ENCODE measurements around the gene ZNF543. TPM values are rescaled to one million over a fixed set of nuclear protein-coding genes. Genes with fewer than 3 reads are reported as not detected.

The ZNF543 gene
- polyA plus RNA-seq, 1 experiment = 1.7 TPM

DNA sequence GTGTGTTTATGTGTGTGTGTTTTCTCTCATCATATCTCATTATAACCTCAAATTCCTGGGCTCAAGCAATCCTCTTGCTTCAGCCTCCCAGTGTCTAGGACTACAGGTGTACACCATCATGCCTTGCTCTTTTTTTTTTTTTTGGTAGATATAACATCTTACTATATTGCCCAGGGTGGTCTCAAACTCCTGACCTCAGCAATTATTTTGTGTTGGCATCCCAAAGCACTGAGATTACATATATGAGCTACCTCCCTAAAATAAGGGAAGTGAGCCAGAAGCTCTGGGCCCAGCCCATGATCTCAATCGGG, 448 bp upstream of the ZNF543 start:
- Histone ChIP-seq H3K27me3 (ENCODE audit: control insufficient read depth, insufficient read depth, low read length) (peaks cover 10% of the 10 kb centered on the region), H3K4me3 (ENCODE audit: low read depth, low read length) (peak overlapping the region; percentile 89), H3K36me3 (ENCODE audit: control insufficient read depth, insufficient read depth, low read length) (peaks cover 6% of the 10 kb centered on the region)
- ChIA-PET POLR2A (interaction anchor here (0.6 kb wide), 1 partner anchor 16 kb away, joined by 6 read pairs; no protein-coding TSS in a partner anchor), CTCF (no interaction called here)
- DNase-seq (ENCODE audit: low read depth) = no peak
- TF ChIP-seq, protein P1, sequence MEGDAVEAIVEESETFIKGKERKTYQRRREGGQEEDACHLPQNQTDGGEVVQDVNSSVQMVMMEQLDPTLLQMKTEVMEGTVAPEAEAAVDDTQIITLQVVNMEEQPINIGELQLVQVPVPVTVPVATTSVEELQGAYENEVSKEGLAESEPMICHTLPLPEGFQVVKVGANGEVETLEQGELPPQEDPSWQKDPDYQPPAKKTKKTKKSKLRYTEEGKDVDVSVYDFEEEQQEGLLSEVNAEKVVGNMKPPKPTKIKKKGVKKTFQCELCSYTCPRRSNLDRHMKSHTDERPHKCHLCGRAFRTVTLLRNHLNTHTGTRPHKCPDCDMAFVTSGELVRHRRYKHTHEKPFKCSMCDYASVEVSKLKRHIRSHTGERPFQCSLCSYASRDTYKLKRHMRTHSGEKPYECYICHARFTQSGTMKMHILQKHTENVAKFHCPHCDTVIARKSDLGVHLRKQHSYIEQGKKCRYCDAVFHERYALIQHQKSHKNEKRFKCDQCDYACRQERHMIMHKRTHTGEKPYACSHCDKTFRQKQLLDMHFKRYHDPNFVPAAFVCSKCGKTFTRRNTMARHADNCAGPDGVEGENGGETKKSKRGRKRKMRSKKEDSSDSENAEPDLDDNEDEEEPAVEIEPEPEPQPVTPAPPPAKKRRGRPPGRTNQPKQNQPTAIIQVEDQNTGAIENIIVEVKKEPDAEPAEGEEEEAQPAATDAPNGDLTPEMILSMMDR (IDR thresholded peaks at IDR 0.05; ENCODE audit: insufficient read depth, low read depth, low read length) = no peak

DNA sequence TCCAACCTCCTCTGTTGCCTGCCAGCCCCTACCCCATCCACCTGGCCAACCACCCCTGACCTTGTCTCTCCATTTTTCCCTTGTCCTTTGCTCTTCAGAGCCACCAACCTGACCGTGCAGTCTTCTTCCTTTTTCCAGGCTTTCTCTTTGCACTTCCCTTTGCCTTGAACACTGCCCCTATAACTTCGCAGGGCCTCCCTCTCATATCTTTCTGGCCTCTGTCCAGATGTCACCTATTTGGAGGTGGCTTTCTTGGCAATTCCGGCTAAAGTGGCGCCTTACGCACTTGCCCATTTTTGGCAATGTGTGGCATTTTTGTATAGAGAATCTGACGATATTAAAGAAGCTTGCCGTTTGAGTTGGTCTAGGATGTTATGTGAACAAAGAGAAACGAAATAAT, 844 bp downstream of the ZNF543 start:
- ChIA-PET CTCF (interaction anchor here (1.0 kb wide), 1 partner anchor 18 kb away, joined by 3 read pairs; no protein-coding TSS in a partner anchor), POLR2A (no interaction called here)
- Histone ChIP-seq H3K4me3 (ENCODE audit: low read depth, low read length) (peak overlapping the region; percentile 89), H3K27me3 (ENCODE audit: control insufficient read depth, insufficient read depth, low read length) (peaks cover 5% of the 10 kb centered on the region; the same call in 1 of the 2 replicates), H3K36me3 (ENCODE audit: control insufficient read depth, insufficient read depth, low read length) (peaks cover 10% of the 10 kb centered on the region)
- no peak for DNase-seq (ENCODE audit: low read depth)
- TF ChIP-seq, protein P1 (IDR thresholded peaks at IDR 0.05; ENCODE audit: insufficient read depth, low read depth, low read length) = no peak

DNA sequence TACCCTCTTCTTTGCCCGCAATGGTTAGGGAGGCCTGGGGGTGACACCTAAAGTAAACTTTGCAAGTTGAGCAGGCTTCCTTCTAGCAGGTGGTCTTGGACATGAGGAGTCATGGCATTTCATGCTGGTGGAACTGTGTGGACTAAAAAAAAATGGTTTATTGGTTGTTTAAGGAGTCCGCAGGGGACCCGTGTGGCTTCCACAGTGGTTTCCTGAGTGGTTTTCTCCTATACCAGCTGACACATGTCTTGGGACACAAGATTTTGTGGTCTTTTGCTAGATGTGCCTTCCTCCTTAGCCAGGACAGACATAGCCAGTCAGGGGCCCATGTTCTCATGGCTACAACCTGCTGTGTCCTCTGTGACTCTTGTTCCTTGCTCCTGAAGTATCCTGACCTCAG, 1.5 kb downstream of the ZNF543 start:
- Histone ChIP-seq H3K4me3 (ENCODE audit: low read depth, low read length) (no peak overlapping the region; the same call in 1 of the 2 replicates), H3K36me3 (ENCODE audit: control insufficient read depth, insufficient read depth, low read length) (peaks cover 12% of the 10 kb centered on the region), H3K27me3 (ENCODE audit: control insufficient read depth, insufficient read depth, low read length) (peaks cover 5% of the 10 kb centered on the region; the same call in 1 of the 2 replicates)
- POLR2A ChIA-PET = no interaction called here
- CTCF ChIA-PET = interaction anchor here (1.0 kb wide), 1 partner anchor 19 kb away, joined by 3 read pairs; no protein-coding TSS in a partner anchor
- no peak for DNase-seq (ENCODE audit: low read depth)
- TF ChIP-seq, protein P1 (IDR thresholded peaks at IDR 0.05; ENCODE audit: insufficient read depth, low read depth, low read length) = no peak

DNA sequence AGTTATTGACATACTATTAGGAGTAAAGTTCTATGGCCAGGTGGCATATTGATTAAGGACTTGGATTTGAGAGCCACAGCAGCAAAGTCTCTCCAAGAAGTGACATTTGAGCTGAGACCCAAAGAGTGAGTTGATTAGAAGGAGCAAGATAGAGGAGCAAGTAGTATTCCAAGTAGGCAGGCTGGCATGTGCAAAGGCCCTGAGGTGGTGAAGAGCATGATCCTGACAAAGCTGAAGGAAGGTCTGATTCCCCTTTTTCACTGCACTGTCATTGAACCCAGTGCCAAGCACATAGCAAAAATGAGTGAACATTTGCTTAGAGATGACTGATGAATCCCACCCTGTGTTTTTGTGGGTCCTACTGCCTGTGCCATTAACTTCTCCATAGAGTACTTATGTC, 4.7 kb downstream of the ZNF543 start:
- no peak overlapping the region for H3K4me3 ChIP-seq (ENCODE audit: low read depth, low read length)
- TF ChIP-seq, protein P1 (IDR thresholded peaks at IDR 0.05; ENCODE audit: insufficient read depth, low read depth, low read length) = no peak
- ChIA-PET POLR2A (no interaction called here), CTCF (no interaction called here)
- no peaks in the 10 kb centered on the region for H3K27me3 ChIP-seq (ENCODE audit: control insufficient read depth, insufficient read depth, low read length)
- peaks cover 25% of the 10 kb centered on the region for H3K36me3 ChIP-seq (ENCODE audit: control insufficient read depth, insufficient read depth, low read length)
- no peak for DNase-seq (ENCODE audit: low read depth)

DNA sequence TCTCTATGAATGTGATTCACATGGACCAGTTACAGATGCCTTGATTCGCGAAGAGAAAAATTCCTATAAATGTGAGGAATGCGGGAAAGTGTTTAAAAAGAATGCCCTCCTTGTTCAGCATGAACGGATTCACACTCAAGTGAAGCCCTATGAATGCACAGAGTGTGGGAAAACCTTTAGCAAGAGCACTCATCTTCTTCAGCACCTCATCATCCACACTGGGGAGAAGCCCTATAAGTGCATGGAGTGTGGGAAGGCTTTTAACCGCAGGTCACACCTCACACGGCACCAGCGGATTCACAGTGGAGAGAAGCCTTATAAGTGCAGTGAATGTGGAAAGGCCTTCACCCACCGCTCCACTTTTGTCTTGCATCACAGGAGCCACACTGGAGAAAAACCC, 7.7 kb downstream of the ZNF543 start:
- CTCF ChIA-PET = no interaction called here
- no peak overlapping the region for H3K4me3 ChIP-seq (ENCODE audit: low read depth, low read length)
- POLR2A ChIA-PET = no interaction called here
- TF ChIP-seq, protein P1 (IDR thresholded peaks at IDR 0.05; ENCODE audit: insufficient read depth, low read depth, low read length) = no peak
- no peak for DNase-seq (ENCODE audit: low read depth)
- H3K36me3 ChIP-seq (ENCODE audit: control insufficient read depth, insufficient read depth, low read length) = peaks cover 25% of the 10 kb centered on the region
- no peaks in the 10 kb centered on the region for H3K27me3 ChIP-seq (ENCODE audit: control insufficient read depth, insufficient read depth, low read length)
